Large intestine (tissue), 3 donors: ENCODE measurements around the gene FHOD3. TPM values are rescaled to one million over a fixed set of nuclear protein-coding genes. Genes with fewer than 3 reads are reported as not detected.

Source experiments
- DNase-seq, 2 donors: peaks; one replicate each; pipeline versions ENCODE4 v3.0.0 to v3.0.0-alpha.2; 2013
- H3K27ac ChIP-seq: one replicate; pipeline ENCODE4 v1.5.1; 2013; ENCODE audit warnings: low read length
- H3K27me3 ChIP-seq: 2 replicates; pipeline ENCODE4 v1.6.1; 2013; ENCODE audit warnings: low read length; ENCODE audit not compliant: control insufficient read depth, insufficient read depth
- H3K36me3 ChIP-seq: 2 replicates; pipeline ENCODE4 v1.6.1; 2013; ENCODE audit warnings: low read length; ENCODE audit not compliant: control insufficient read depth, insufficient read depth
- H3K4me1 ChIP-seq: one replicate; pipeline ENCODE4 v1.6.1; 2013; ENCODE audit warnings: low read length; ENCODE audit not compliant: control insufficient read depth, insufficient read depth
- H3K4me3 ChIP-seq: one replicate; pipeline ENCODE4 v1.5.1; 2013; ENCODE audit warnings: low read length
- H3K9me3 ChIP-seq: one replicate; pipeline ENCODE4 v1.6.1; 2013; ENCODE audit warnings: mild to moderate bottlenecking, low read depth, low read length, moderate library complexity; ENCODE audit not compliant: control insufficient read depth
- WGBS: methylation state at CpG from one replicate; pipeline ENCODE4 v1.1.5; 2013; ENCODE audit warnings: low lambda C conversion rate; ENCODE audit not compliant: insufficient coverage; 5-methylcytosine and 5-hydroxymethylcytosine counted together
- polyA plus RNA-seq: library from polyadenylated mRNA; unstranded; fragments of 120-200 nt; gene quantifications from one replicate; pipeline ENCODE4 v1.2.1, GENCODE V29; 2013

The FHOD3 gene
- polyA plus RNA-seq, 1 donor: 10.5 TPM

- no CpG with 5 or more reads among the region's 6 CpGs for WGBS
- Histone ChIP-seq H3K4me3 (no peak overlapping the region), H3K36me3 (no peaks in the 10 kb centered on the region), H3K27ac (no peak overlapping the region), H3K9me3 (no peaks in the 10 kb centered on the region), H3K4me1 (no peaks in the 10 kb centered on the region), H3K27me3 (peaks cover 5% of the 10 kb centered on the region)
- no peak for DNase-seq
Observed at GRCh38 chr18:36650906-36651305, 353.4 kb downstream of the FHOD3 start.

- no peaks in the 10 kb centered on the region for H3K36me3 ChIP-seq
- no peaks in the 10 kb centered on the region for H3K4me1 ChIP-seq
- peaks cover 5% of the 10 kb centered on the region for H3K27me3 ChIP-seq
- no peak for DNase-seq
- no CpG with 5 or more reads among the region's 10 CpGs for WGBS
- no peak overlapping the region for H3K27ac ChIP-seq
- H3K4me3 ChIP-seq: no peak overlapping the region
- H3K9me3 ChIP-seq: no peaks in the 10 kb centered on the region
Observed at GRCh38 chr18:36652503-36652902, 355.0 kb downstream of the FHOD3 start.

DNA sequence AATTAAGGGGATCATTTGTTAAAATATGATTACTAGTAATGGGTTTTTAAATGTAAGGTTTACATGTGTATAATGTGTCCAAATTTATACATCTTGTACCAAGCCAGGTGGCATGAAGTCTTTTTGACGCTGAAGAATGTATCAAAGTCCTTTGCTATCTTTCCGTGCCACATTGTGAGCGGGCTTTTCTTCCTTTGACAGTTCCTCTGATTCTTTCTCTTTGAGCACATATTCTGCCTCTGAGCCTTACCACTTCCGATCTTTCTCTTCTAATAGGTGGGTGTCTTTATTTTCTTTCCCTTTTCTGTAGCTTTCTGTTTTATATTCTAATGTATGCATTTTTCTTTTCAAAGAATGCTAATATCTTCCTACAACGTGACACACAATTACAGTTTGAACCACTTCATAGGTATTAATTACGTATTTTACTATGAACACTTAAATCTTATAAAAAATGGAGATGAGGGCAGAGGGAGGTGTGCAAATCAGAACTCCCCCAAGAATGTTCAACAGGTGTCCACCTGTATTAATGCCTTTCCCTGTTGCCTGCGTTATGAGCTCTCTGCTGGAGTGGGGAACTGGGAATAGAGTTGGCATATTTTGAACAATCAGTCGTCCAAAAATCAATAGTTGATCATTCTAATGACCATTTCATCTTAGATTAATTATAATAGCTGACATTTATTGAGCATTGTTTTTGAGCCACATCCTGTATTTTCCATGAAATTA lies 355.8 kb downstream of the FHOD3 start:
- Histone ChIP-seq H3K9me3 (no peaks in the 10 kb centered on the region), H3K4me1 (no peaks in the 10 kb centered on the region), H3K27me3 (peaks cover 5% of the 10 kb centered on the region), H3K27ac (no peak overlapping the region), H3K36me3 (no peaks in the 10 kb centered on the region), H3K4me3 (no peak overlapping the region)
- no peak for DNase-seq
- WGBS: 71% methylated on average over 2 of the region's 8 CpGs

DNA sequence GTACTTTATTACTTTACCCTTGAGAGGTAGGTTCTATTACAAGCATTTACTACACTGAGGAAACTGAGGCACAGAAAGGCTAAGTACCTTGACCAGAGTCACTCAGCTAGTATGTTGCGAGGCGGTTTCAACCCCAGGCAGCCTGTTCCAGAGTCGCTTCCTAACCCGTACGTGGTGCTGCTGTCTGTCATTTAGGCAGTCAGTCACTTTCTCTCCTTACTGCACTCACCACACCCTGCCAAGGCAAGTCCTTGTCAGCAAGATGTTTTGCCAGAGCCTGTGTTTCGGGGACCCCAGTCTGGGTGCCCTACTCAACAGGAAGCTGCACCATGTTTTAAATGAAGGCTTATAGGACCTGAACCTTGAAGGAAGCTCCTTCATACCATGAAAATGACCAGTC lies 356.4 kb downstream of the FHOD3 start:
- H3K27ac ChIP-seq: no peak overlapping the region
- WGBS: 100% methylated on average over 1 of the region's 6 CpGs
- no peaks in the 10 kb centered on the region for H3K36me3 ChIP-seq
- H3K4me3 ChIP-seq: no peak overlapping the region
- H3K27me3 ChIP-seq: peaks cover 5% of the 10 kb centered on the region
- no peaks in the 10 kb centered on the region for H3K4me1 ChIP-seq
- no peak for DNase-seq
- H3K9me3 ChIP-seq: no peaks in the 10 kb centered on the region

DNA sequence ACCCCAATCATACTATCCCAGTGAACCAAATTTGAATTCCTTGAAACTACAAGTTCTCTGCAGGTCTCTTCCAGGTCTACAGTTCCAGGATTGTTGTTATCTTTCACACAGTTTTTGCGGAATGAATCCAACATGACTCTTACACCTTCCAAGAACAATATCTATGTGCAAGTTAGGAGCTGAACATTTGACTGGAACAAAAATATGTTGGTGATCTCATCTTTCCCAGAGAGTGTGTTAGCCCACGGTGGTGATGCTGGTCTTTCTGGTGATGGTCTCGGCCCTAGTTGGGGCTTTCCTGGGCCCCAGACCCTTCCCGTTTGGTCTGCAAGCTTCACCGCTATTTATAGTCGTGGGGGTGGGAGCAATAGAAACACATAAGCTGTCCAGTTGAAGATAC lies 357.6 kb downstream of the FHOD3 start:
- no peaks in the 10 kb centered on the region for H3K4me1 ChIP-seq
- no peak overlapping the region for H3K4me3 ChIP-seq
- H3K27me3 ChIP-seq: peaks cover 5% of the 10 kb centered on the region
- no peak overlapping the region for H3K27ac ChIP-seq
- WGBS: 83% methylated on average over 1 of the region's 6 CpGs
- no peaks in the 10 kb centered on the region for H3K9me3 ChIP-seq
- no peaks in the 10 kb centered on the region for H3K36me3 ChIP-seq
- no peak for DNase-seq

DNA sequence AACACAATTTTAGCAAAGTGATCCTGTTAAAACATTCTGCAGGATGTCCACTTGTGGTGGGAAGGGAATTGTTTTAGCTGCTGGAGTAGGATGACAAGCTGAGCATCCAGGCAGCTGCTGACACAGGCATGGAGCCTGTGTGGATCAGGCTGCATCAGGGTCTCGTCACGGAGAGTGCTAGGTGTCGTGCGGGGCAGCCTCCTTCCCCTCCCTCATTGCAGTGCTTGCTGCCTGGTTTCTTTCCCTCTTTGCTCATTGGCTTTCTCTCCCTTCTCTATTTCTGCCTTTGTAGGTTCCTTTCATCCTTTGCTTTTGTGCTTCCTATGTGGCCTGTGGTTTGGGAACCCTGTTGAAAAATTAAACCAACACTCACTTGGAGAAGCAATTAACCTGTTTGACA lies 358.4 kb downstream of the FHOD3 start:
- WGBS: no CpG with 5 or more reads among the region's 4 CpGs
- Histone ChIP-seq H3K9me3 (no peaks in the 10 kb centered on the region), H3K4me1 (no peaks in the 10 kb centered on the region), H3K27ac (no peak overlapping the region), H3K36me3 (no peaks in the 10 kb centered on the region), H3K27me3 (no peaks in the 10 kb centered on the region), H3K4me3 (no peak overlapping the region)
- no peak for DNase-seq

DNA sequence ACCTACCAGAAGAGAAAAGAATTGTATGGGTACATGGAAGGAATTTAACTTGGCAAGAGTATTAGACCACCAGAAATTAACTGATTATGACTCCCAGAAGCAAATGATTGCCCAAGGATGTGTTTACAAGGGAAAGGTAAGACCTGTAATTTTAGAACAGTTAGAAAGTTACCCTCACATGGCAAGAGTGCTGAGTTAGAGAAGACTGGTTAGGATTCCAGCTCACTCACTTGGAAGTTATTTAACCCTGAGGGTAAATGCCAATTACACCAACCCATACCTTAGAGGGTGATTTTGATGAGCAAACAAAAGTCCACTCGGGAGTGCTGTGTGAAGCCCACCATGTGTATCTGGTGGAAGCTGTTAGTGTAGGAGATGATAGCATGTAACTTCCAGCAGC lies 361.1 kb downstream of the FHOD3 start:
- no peaks in the 10 kb centered on the region for H3K27me3 ChIP-seq
- no peak overlapping the region for H3K4me3 ChIP-seq
- no peak for DNase-seq
- no peaks in the 10 kb centered on the region for H3K9me3 ChIP-seq
- H3K4me1 ChIP-seq: no peaks in the 10 kb centered on the region
- no peak overlapping the region for H3K27ac ChIP-seq
- WGBS: no CpG with 5 or more reads among the region's 1 CpG
- H3K36me3 ChIP-seq: no peaks in the 10 kb centered on the region

GRCh38 chr18:36660311-36660710 lies 362.8 kb downstream of the FHOD3 start:
- H3K9me3 ChIP-seq: no peaks in the 10 kb centered on the region
- no peak overlapping the region for H3K4me3 ChIP-seq
- no peak overlapping the region for H3K27ac ChIP-seq
- H3K36me3 ChIP-seq: no peaks in the 10 kb centered on the region
- no peak for DNase-seq
- no CpG with 5 or more reads among the region's 7 CpGs for WGBS
- H3K4me1 ChIP-seq: no peaks in the 10 kb centered on the region
- no peaks in the 10 kb centered on the region for H3K27me3 ChIP-seq

- WGBS: 100% methylated on average over 1 of the region's 5 CpGs
- DNase-seq: no peak
Observed at GRCh38 chr18:36661999-36662398, 364.5 kb downstream of the FHOD3 start.

DNA sequence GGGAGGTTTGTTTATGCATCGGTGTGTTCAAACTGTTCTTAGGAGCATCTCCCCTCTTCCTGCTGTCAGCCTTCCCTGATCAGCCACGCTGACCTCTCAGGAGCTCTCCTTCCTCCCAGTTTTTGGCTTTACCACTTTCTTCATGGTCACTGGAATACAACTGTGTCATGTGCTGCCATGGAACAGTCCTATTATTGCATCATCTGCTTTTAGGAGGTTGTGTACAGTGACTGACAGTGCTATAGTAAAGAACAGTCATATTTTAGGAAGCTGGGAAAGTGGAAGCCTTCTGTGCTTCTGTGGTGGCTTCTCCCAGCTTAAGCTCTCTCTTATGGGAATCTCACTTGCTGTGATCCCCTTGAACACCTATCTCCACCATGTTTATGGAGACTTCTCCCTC lies 365.8 kb downstream of the FHOD3 start:
- Histone ChIP-seq H3K36me3 (no peaks in the 10 kb centered on the region), H3K27ac (no peak overlapping the region), H3K27me3 (no peaks in the 10 kb centered on the region), H3K9me3 (no peaks in the 10 kb centered on the region), H3K4me3 (no peak overlapping the region), H3K4me1 (no peaks in the 10 kb centered on the region)
- no peak for DNase-seq
- WGBS: no CpG with 5 or more reads among the region's 2 CpGs

More at GRCh38 chr18:36661999-36662398, 364.5 kb downstream of the FHOD3 start:
- H3K9me3 ChIP-seq: no peaks in the 10 kb centered on the region
- H3K27ac ChIP-seq: no peak overlapping the region
- H3K4me3 ChIP-seq: no peak overlapping the region
- no peaks in the 10 kb centered on the region for H3K27me3 ChIP-seq
- H3K4me1 ChIP-seq: no peaks in the 10 kb centered on the region
- H3K36me3 ChIP-seq: no peaks in the 10 kb centered on the region

DNA sequence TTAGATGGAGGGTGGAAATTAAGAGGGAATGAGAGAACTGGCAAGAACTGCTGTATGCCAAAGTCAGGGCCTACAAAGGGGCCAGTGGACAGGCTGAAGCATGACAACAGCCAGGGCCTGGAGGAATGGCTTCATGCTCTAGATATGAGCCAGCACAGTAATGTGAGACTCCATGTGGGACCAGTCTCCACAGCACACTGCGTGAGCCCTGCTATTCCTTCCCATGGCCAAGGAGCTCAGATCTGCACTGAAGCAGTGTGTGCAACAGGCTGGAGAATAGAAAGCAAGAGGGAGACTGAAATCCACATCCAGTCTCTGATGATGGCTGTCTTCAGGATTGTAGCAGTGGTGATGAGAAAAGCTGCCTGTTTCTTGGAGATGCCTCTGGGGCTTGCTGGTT lies 368.4 kb downstream of the FHOD3 start:
- no peaks in the 10 kb centered on the region for H3K9me3 ChIP-seq

More for the DNA sequence above, 368.4 kb downstream of the FHOD3 start:
- no peak for DNase-seq
- no peaks in the 10 kb centered on the region for H3K4me1 ChIP-seq
- no peaks in the 10 kb centered on the region for H3K27me3 ChIP-seq
- no peak overlapping the region for H3K4me3 ChIP-seq
- WGBS: no CpG with 5 or more reads among the region's 1 CpG
- H3K36me3 ChIP-seq: no peaks in the 10 kb centered on the region
- H3K27ac ChIP-seq: no peak overlapping the region
